Stimulated activated CD4-positive, alpha-beta T cell treated with anti-CD3 and anti-CD28 coated beads, Interleukin-1b, Interleukin-23, amount 100 ng/mL, for 4 hours (primary cell): ENCODE measurements around the gene ENG.

Source experiments
- DNase-seq, 2 donors: peaks; one replicate each; pipeline ENCODE4 v3.0.0-alpha.2; 2020; ENCODE audit warnings: low read depth in 2 of 2

ENG gene

GRCh38 chr9:127814619-127815511, 39.6 kb downstream of the ENG start:
- DNase-seq, result no peak

DNA sequence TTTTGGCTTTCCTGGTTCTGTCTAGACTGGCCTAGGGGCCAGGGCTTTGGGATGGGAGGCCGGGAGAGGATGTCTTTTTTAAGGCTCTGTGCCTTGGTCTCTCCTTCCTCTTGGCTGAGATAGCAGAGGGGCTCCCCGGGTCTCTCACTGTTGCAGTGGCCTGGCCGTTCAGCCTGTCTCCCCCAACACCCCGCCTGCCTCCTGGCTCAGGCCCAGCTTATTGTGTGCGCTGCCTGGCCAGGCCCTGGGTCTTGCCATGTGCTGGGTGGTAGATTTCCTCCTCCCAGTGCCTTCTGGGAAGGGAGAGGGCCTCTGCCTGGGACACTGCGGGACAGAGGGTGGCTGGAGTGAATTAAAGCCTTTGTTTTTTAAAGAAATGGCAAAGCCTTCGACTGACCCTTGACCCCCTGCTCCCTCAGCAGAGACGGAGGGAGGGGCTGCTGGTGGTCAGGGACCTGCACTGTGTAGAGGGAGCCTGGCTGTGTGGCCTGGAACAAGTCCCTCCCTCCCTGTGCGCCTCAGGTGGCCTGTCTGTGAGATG, 40.7 kb downstream of the ENG start:
- DNase-seq, result no peak

- DNase-seq, result no peak
Observed at GRCh38 chr9:127812936-127813675, 41.4 kb downstream of the ENG start.

GRCh38 chr9:127812011-127812410, 42.4 kb downstream of the ENG start:
- no peak for DNase-seq

- no peak for DNase-seq
Observed at GRCh38 chr9:127810378-127811187, 43.9 kb downstream of the ENG start.

DNA sequence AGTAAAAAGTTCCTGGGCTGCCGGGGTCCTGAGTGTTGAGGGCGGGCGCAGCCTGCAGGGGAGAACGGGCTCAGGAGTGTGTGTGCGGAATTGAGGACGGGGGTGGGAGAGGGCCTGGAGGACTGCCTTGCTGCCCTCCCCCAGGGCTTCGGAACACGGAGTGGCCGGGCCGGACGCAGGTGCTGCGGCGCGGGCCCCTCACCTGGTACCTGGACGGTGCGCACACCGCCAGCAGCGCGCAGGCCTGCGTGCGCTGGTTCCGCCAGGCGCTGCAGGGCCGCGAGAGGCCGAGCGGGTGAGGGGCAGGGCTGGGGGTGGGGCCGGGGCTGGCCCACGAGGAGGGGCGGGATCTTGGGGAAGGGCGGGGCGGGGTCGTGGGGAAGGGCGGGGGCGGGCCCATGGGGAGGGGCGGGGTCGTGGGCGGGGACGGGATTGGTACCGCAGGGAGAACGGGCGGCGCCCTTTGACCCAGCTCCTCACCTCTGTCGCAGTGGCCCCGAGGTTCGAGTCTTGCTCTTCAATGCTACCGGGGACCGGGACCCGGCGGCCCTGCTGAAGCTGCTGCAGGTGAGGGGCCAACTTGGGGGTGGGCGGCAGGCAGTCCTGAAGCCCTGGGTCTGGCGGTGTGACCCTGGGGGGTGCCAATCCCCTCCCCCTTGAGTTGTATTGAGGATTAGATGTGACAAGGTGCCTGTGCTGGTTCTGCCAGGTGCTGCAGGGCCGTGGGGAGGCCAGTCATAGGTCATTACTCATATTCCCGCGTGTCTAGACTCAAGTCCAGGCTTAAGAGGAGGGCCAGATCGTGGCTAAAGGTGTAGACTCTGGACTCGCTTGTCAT, 44.7 kb downstream of the ENG start:
- DNase-seq, result no peak

DNA sequence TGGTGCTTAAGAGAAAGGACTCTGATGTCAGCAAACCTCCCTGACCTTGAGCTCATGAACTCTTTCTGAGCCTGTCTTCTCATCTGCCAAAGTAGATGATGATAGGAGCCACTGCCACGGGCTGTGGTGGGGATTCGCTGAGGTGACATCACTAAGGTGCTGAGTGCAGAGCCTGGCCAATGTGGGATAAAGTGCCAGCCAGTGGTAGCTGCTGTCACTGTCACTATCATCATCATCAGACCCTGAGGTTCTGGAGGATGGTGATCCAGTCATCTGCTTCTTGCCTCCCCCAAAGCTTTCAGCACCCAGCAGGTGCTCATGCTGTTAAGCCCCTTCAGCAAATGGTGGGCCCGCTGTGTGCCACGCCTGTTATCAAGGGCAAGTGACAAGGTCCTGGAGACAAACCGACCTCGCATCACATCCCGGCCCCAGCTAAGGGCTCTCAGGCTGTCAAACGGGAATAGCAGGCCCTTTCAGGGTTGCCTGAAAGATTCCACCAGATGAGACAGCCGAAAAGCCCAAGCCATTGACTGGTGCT, 45.4 kb downstream of the ENG start:
- DNase-seq, result no peak

DNA sequence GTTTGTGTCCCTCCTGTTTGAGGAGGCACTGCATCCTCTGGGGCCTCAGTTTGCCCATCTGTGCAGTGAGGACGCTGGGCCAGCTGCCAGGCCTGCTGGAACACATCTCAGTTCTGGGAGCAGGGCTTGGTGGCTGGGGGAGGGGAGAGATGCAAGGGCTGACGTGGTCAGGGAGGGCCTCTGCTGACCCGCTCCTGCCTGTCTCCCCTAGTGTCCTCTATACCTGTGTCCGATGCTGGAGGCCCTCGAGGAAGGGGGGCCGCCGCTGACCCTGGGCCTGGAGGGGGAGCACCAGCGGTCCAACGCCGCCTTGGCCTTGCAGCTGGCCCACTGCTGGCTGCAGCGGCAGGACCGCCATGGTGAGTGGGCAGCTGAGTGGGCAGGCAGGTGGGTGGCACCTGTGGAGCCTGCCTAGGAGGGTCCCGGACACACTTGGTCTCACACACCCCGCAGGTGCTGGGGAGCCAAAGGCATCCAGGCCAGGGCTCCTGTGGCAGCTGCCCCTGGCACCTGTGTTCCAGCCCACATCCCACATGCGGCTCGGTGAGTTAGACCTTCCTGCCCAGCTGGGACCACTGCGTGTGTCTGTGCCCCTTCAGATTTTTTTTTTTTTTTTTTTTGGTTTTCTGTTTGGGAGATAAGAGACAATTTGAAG, 46.0 kb downstream of the ENG start:
- no peak for DNase-seq

DNA sequence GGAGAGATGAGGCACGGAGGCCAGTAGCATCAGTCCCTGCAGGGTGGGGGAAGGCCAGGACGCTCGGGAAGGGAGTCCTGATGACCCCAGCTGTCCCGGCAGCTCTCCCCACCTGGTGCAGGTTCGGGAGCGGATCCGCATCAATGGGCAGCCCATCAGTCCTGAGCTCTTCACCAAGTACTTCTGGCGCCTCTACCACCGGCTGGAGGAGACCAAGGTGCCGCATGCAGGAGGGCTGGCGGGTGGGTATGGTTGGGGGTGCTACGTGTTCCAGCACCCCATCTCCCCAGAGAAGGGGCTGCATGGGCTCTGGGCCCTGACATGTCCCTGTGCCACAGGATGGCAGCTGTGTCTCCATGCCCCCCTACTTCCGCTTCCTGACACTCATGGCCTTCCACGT, 47.6 kb downstream of the ENG start:
- DNase-seq, result no peak

DNA sequence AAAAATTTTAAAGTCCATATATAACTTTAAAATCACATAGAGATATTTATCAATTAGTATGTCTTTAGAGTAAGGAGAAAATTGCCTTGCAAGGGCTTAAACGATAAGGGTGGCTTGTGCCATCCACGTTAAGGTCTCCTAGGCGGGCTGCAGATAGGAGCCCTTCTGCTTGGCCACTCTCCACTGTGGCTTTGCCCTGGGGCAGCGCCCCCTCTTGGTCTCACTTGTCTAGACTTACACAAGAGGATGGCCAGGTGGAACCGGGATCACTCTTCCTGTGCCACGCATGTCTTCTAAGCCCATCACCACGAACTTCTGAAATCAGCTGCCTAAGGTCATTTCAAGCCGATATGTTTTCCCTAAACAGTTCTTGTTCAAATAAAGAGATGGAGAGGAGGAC, 48.8 kb downstream of the ENG start:
- no peak for DNase-seq

DNA sequence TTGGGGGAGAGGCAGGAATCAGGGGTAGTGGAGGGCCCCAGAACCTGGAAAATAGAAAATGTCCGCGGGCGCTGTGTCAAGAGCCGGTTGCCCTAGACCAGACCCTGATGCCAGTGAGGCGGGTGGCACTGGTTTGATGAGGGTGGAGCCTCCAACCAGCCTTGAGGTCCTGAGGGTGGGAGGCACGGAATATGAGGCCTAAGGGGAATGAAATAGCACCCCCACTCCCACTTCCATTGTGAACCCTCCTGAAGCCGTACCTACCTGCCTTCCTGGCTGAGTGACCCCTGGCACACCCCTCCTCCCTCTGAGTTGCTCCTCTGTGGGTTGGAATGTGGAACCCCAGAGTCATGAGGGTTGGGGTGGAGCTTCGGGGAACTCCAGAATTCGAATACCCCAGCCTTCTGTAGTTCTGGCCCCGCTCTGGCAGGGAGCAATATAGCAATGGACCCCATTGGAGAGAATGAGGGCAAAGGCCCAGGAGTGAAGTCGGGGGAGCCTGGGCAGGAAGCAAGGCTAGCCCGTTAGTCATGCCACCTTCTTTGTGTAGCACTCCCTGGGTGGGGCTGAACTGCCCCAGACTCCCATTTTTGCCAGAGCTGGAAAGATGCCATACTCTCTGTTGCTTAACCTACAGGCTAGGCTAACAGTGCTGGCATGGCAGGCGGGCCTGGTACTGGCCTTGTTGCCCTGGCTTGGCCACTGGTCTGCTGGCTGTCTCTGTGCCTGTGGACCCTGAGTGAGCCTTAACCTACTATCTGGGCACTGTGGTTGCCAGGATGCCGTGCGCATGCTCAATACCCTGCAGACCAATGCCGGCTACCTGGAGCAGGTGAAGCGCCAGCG, 50.7 kb downstream of the ENG start:
- no peak for DNase-seq

- peak; percentile 73 to 85 for DNase-seq
Observed at GRCh38 chr9:127802576-127803443, 51.6 kb downstream of the ENG start, which contains the start of gene FPGS. Gene FPGS (plus strand): TSS chr9:127802882. CDS start chr9:127802925, 43 bp downstream.

DNA sequence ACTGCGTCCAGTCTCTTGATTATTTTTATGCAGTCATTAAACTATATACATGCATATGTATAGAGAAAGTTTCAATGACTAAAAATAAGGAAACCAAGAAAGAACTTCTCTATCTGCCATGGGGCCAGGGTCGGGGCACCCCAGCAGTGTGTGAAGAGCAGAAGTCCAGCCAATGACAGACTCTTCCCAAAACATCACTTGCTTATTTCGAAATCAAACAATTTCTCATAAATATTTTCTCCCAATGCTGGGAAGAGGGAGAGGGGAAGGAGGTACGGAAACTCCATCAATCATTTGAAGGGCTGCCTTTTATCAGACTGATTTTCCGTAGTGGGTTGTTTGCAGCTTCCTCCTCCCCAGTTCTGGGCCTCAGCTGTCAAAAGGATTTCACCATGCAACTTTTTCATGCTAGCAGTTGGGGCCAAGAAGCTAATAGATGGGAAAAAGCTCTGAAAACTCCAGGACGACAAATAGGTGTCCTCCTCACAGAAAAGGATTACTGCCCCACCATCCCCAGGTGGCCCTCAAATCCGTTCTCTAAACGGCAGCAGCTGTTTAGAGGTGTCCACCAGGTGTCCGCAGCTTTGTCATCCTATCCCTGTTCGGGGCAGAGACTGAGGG, 52.4 kb downstream of the ENG start:
- DNase-seq, result no peak

DNA sequence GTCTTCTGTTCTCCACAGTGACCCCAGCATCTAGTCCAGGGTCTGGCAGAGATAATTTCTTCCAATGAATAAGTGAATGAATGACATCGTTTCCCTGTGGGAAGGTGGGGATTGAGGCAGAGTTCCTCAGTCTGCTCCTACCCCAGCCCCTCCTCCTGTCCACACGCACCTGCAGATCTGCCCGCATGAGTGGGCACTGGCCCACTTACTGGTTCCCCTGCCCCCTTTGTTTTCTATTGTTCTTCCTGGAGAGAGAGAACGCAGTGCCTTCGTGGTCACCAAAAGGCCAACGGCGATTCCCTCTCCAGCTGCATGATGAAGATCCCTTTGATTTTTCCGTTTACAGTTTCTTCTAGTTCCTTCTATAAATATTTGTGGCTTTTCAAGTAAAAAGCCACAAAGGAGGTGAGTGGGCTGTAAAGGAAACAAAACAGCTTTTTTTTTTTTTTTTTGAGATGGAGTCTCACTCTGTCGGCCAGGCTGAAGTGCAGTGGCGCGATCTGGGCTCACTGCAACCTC, 57.5 kb downstream of the ENG start:
- no peak for DNase-seq

- no peak for DNase-seq
Observed at GRCh38 chr9:127796225-127796813, 58.1 kb downstream of the ENG start.

DNA sequence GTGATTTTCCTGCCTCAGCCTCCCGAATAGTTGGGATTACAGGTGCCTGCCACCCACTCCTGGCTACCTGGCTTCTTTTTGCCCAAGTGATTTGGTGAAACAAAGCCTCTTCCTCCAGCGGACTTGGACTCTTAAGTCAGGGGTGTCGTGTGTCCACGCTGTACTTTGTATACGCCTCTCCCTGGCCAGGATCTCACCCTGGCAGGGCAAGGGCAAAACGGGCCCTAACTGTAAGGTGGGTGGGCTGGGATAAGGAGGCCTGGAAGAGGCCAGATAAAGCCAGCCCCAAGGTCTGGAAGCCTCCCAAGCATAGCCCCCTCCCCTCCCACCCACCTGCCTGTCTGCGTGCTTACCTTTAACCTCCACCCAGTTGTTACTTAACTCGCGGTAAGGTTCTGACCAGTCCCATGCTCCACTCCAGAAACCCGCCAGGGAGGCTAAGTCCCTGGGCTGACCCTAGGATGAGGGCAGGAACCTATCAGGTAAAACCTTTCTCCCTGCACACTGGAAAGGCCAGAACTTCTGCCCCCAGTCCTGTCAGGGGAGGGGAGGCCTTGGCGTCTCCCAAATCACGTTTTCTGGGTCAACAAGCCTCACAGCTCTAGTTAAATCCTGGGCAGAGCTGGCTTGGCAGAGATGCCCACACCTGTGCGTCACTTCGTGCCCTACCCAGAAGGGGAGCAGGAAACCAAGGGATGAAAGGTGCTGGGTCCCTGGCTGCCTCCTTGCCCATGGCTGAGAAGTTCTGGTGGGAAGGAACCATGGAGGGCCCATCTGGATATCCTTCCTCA, 60.3 kb downstream of the ENG start:
- DNase-seq, result no peak
